HEK293 (cell line): Measurements from ENCODE around the gene CYP27B1.

Source experiments
- BCL11B ChIP-seq: fragments of 450-650 bp; formaldehyde crosslinking; IDR thresholded peaks from 2 replicates; pipeline ENCODE4 v1.5.1; 2016; ENCODE audit warnings: low read depth, missing biosample characterization, missing genetic modification characterization
- GLIS1 ChIP-seq: fragments of 450-650 bp; formaldehyde crosslinking; IDR thresholded peaks from 2 replicates; pipeline ENCODE4 v1.5.1; 2016; ENCODE audit warnings: missing biosample characterization, missing genetic modification characterization
- HOXA7 ChIP-seq: sonication (generic); formaldehyde crosslinking; IDR thresholded peaks from 2 replicates; pipeline ENCODE4 v1.8.1; 2022; ENCODE audit warnings: missing genetic modification reagents, borderline replicate concordance
- HOXC10 ChIP-seq: sonication (generic); formaldehyde crosslinking; IDR thresholded peaks from 2 replicates; pipeline ENCODE4 v1.8.1; 2023; ENCODE audit warnings: mild to moderate bottlenecking, missing genetic modification reagents
- OSR2 ChIP-seq: fragments of 450-650 bp; formaldehyde crosslinking; IDR thresholded peaks from 2 replicates; pipeline ENCODE4 v1.5.1; 2016; ENCODE audit warnings: missing biosample characterization, missing genetic modification characterization
- SP7 ChIP-seq: fragments of 450-650 bp; formaldehyde crosslinking; IDR thresholded peaks from 2 replicates; pipeline ENCODE4 v1.5.1; 2016; ENCODE audit warnings: missing biosample characterization, missing genetic modification characterization
- ZBTB26 ChIP-seq: fragments of 450-650 bp; formaldehyde crosslinking; optimal IDR thresholded peaks from 2 replicates; pipeline ENCODE3; 2016; ENCODE audit warnings: missing biosample characterization, mild to moderate bottlenecking, missing genetic modification characterization
- ZNF223 ChIP-seq: fragments of 450-650 bp; formaldehyde crosslinking; IDR thresholded peaks from 2 replicates; pipeline ENCODE4 v1.5.1; 2016; ENCODE audit warnings: missing biosample characterization, missing genetic modification characterization
- ZNF37A ChIP-seq: fragments of 450-650 bp; IDR thresholded peaks from 2 replicates; pipeline ENCODE4 v1.5.1; 2018; ENCODE audit warnings: missing biosample characterization, missing genetic modification characterization
- ZNF549 ChIP-seq: fragments of 450-650 bp; IDR thresholded peaks from 2 replicates; pipeline ENCODE4 v1.5.1; 2018; ENCODE audit warnings: missing biosample characterization, missing genetic modification characterization, mild to moderate bottlenecking, inconsistent platforms, moderate library complexity
- ZNF585B ChIP-seq: fragments of 450-650 bp; formaldehyde crosslinking; IDR thresholded peaks from 2 replicates; pipeline ENCODE4 v1.5.1; 2016; ENCODE audit warnings: missing biosample characterization, missing genetic modification characterization
- ZNF768 ChIP-seq: fragments of 450-650 bp; formaldehyde crosslinking; IDR thresholded peaks from 2 replicates; pipeline ENCODE4 v1.5.1; 2018; ENCODE audit warnings: missing biosample characterization, mild to moderate bottlenecking, missing genetic modification characterization
- ZNF776 ChIP-seq: fragments of 450-650 bp; formaldehyde crosslinking; IDR thresholded peaks from 2 replicates; pipeline ENCODE4 v1.5.0; 2017; ENCODE audit warnings: missing biosample characterization, missing genetic modification characterization, borderline replicate concordance
- ZNF777 ChIP-seq: fragments of 450-650 bp; formaldehyde crosslinking; IDR thresholded peaks from 2 replicates; pipeline ENCODE4 v1.5.1; 2017; ENCODE audit warnings: missing biosample characterization, missing genetic modification characterization, borderline replicate concordance
- TF ChIP-seq, protein P1 (sequence below): fragments of 450-650 bp; formaldehyde crosslinking; IDR thresholded peaks from 2 replicates; pipeline ENCODE4 v1.5.1; 2016; ENCODE audit warnings: missing biosample characterization, missing genetic modification characterization, low read depth
- TF ChIP-seq, protein P2 (sequence below): fragments of 450-650 bp; formaldehyde crosslinking; IDR thresholded peaks from 2 replicates; pipeline ENCODE4 v1.5.1; 2016; ENCODE audit warnings: missing biosample characterization, missing genetic modification characterization
- TF ChIP-seq, protein P3 (sequence below): fragments of 450-650 bp; formaldehyde crosslinking; IDR thresholded peaks from 2 replicates; pipeline ENCODE4 v1.5.1; 2016; ENCODE audit warnings: missing biosample characterization, missing genetic modification characterization

The CYP27B1 gene

GRCh38 chr12:57756406-57757341, 10.2 kb downstream of the CYP27B1 start (continued):
- TF ChIP-seq, protein P1, sequence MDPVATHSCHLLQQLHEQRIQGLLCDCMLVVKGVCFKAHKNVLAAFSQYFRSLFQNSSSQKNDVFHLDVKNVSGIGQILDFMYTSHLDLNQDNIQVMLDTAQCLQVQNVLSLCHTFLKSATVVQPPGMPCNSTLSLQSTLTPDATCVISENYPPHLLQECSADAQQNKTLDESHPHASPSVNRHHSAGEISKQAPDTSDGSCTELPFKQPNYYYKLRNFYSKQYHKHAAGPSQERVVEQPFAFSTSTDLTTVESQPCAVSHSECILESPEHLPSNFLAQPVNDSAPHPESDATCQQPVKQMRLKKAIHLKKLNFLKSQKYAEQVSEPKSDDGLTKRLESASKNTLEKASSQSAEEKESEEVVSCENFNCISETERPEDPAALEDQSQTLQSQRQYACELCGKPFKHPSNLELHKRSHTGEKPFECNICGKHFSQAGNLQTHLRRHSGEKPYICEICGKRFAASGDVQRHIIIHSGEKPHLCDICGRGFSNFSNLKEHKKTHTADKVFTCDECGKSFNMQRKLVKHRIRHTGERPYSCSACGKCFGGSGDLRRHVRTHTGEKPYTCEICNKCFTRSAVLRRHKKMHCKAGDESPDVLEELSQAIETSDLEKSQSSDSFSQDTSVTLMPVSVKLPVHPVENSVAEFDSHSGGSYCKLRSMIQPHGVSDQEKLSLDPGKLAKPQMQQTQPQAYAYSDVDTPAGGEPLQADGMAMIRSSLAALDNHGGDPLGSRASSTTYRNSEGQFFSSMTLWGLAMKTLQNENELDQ (tag by site-specific recombination): no peak
- no peak for TF ChIP-seq HOXA7
- TF ChIP-seq ZBTB26 (tag by site-specific recombination): no peak
- no peak for TF ChIP-seq ZNF585B (tag by site-specific recombination)
- no peak for TF ChIP-seq ZNF776 (tag by site-specific recombination)
- no peak for TF ChIP-seq ZNF549 (tag by site-specific recombination)
- no peak for TF ChIP-seq ZNF223 (tag by site-specific recombination)
- TF ChIP-seq, protein P2, sequence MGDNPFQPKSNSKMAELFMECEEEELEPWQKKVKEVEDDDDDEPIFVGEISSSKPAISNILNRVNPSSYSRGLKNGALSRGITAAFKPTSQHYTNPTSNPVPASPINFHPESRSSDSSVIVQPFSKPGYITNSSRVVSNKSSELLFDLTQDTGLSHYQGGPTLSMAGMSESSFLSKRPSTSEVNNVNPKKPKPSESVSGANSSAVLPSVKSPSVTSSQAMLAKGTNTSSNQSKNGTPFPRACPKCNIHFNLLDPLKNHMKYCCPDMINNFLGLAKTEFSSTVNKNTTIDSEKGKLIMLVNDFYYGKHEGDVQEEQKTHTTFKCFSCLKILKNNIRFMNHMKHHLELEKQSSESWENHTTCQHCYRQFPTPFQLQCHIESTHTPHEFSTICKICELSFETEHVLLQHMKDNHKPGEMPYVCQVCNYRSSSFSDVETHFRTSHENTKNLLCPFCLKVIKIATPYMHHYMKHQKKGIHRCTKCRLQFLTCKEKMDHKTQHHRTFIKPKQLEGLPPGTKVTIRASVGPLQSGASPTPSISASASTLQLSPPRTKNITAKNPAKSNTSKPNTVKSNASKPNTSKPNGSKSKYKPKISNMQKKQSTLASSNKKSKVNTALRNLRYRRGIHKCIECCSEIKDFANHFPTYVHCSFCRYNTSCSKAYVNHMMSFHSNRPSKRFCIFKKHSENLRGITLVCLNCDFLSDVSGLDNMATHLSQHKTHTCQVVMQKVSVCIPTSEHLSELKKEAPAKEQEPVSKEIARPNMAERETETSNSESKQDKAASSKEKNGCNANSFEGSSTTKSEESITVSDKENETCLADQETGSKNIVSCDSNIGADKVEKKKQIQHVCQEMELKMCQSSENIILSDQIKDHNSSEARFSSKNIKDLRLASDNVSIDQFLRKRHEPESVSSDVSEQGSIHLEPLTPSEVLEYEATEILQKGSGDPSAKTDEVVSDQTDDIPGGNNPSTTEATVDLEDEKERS (tag by site-specific recombination): no peak
- TF ChIP-seq HOXC10: no peak
- no peak for TF ChIP-seq BCL11B (tag by site-specific recombination)
- no peak for TF ChIP-seq GLIS1
- no peak for TF ChIP-seq OSR2 (tag by site-specific recombination)
- TF ChIP-seq ZNF777: no peak
- TF ChIP-seq SP7 (tag by site-specific recombination): no peak
- no peak for TF ChIP-seq ZNF37A (tag by site-specific recombination)
- TF ChIP-seq ZNF768 (tag by site-specific recombination): no peak
- TF ChIP-seq, protein P3, sequence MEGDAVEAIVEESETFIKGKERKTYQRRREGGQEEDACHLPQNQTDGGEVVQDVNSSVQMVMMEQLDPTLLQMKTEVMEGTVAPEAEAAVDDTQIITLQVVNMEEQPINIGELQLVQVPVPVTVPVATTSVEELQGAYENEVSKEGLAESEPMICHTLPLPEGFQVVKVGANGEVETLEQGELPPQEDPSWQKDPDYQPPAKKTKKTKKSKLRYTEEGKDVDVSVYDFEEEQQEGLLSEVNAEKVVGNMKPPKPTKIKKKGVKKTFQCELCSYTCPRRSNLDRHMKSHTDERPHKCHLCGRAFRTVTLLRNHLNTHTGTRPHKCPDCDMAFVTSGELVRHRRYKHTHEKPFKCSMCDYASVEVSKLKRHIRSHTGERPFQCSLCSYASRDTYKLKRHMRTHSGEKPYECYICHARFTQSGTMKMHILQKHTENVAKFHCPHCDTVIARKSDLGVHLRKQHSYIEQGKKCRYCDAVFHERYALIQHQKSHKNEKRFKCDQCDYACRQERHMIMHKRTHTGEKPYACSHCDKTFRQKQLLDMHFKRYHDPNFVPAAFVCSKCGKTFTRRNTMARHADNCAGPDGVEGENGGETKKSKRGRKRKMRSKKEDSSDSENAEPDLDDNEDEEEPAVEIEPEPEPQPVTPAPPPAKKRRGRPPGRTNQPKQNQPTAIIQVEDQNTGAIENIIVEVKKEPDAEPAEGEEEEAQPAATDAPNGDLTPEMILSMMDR (tag by site-specific recombination): peak; percentile 80
